Hindlimb muscle (tissue), 1 donor: Measurements from ENCODE around the gene LPAR2. TPM values are rescaled to one million over a fixed set of nuclear protein-coding genes. Genes with fewer than 3 reads are reported as not detected.

Experiments
- DNase-seq: peaks from one replicate; pipeline ENCODE4 v3.0.0-alpha.2; 2013
- polyA plus RNA-seq: library from polyadenylated mRNA; unstranded; fragments of 120-200 nt; gene quantifications from one replicate; pipeline ENCODE4 v1.2.1, GENCODE V29; 2013; ENCODE audit not compliant: insufficient read length

The LPAR2 gene
- polyA plus RNA-seq, 1 donor: 4.4 TPM

- no peak for DNase-seq
Measured at GRCh38 chr19:19595171-19595701, 32.8 kb downstream of the LPAR2 start.

- DNase-seq: no peak
Measured at GRCh38 chr19:19594381-19594780, 33.6 kb downstream of the LPAR2 start.

GRCh38 chr19:19592690-19593089, 35.3 kb downstream of the LPAR2 start:
- no peak for DNase-seq

- DNase-seq: peak; percentile 78
Measured at GRCh38 chr19:19591133-19591825, 36.7 kb downstream of the LPAR2 start.

- no peak for DNase-seq
Measured at GRCh38 chr19:19588546-19588945, 39.5 kb downstream of the LPAR2 start.

GRCh38 chr19:19587771-19588170, 40.2 kb downstream of the LPAR2 start:
- no peak for DNase-seq

GRCh38 chr19:19584356-19584755, 43.7 kb downstream of the LPAR2 start:
- DNase-seq: no peak

- DNase-seq: no peak
Measured at GRCh38 chr19:19582471-19582870, 45.5 kb downstream of the LPAR2 start.

GRCh38 chr19:19581391-19581790, 46.6 kb downstream of the LPAR2 start:
- no peak for DNase-seq

GRCh38 chr19:19580418-19580817, 47.6 kb downstream of the LPAR2 start:
- DNase-seq: no peak

- DNase-seq: no peak
Measured at GRCh38 chr19:19579533-19580361, 48.3 kb downstream of the LPAR2 start.

GRCh38 chr19:19578252-19578651, 49.8 kb downstream of the LPAR2 start:
- no peak for DNase-seq

GRCh38 chr19:19575411-19575810, 52.6 kb downstream of the LPAR2 start:
- DNase-seq: no peak

Other genes with a start within 250 kb of the LPAR2 start
- 56.4 TPM for gene GATAD2A, start 222.5 kb downstream of the LPAR2 start, polyA plus RNA-seq
- gene TSSK6, start 112.7 kb downstream of the LPAR2 start, polyA plus RNA-seq: 1.2 TPM
- 180 TPM for gene NDUFA13, start 112.0 kb downstream of the LPAR2 start, polyA plus RNA-seq
- gene YJEFN3, start 99.3 kb downstream of the LPAR2 start, polyA plus RNA-seq: 7.3 TPM
- gene CILP2, start 90.0 kb downstream of the LPAR2 start, polyA plus RNA-seq: 1.5 TPM
- 2.3 TPM for gene PBX4, start 9.5 kb downstream of the LPAR2 start, polyA plus RNA-seq
- gene GMIP, start 15.4 kb upstream of the LPAR2 start, polyA plus RNA-seq: 4.5 TPM
- gene ATP13A1, start 35.5 kb upstream of the LPAR2 start, polyA plus RNA-seq: 36.3 TPM
- 7.6 TPM for gene ZNF101, start 40.6 kb upstream of the LPAR2 start, polyA plus RNA-seq
- gene ZNF14, start 104.9 kb upstream of the LPAR2 start, polyA plus RNA-seq: 4.0 TPM
- gene ZNF506, start 193.5 kb upstream of the LPAR2 start, polyA plus RNA-seq: 17.0 TPM
- 11.9 TPM for gene ZNF253, start 237.7 kb upstream of the LPAR2 start, polyA plus RNA-seq